HG02852 (cell line): ENCODE data around the gene KCTD13.
A peak's percentile ranks its signal among the peaks of the same experiment; 100 is the strongest.
"Not testable (repeated sequence)": the region's sequence is repeated elsewhere in the genome, so short reads cannot be mapped to it uniquely, and the experiment has no call there.

Experiments used
- ATAC-seq: cut with Tn5 transposase; IDR thresholded peaks from one replicate; pipeline ENCODE4 v1.9.1; 2021; ENCODE audit warnings: mild to moderate bottlenecking, moderate library complexity; ENCODE audit not compliant: unreplicated experiment

The KCTD13 gene

GRCh38 chr16:29925781-29926710 is at the start of gene KCTD13:
TSS of gene KCTD13 (minus strand) at chr16:29926226. CDS start at chr16:29926033, 193 bp downstream.
- peak; percentile 75 for ATAC-seq

GRCh38 chr16:29975134-29975538 is 49.1 kb upstream of the KCTD13 start:
- ATAC-seq, result no peak

GRCh38 chr16:29974291-29975133 is 48.5 kb upstream of the KCTD13 start:
- no peak for ATAC-seq

- ATAC-seq, result peak; percentile 93
Observed at GRCh38 chr16:29973384-29974246, 47.6 kb upstream of the KCTD13 start, which contains the start of gene TAOK2. TSS of gene TAOK2 (plus strand) at chr16:29973868. CDS start at chr16:29977773, 3,905 bp downstream.

- no peak for ATAC-seq
Observed at GRCh38 chr16:29972992-29973383, 47.0 kb upstream of the KCTD13 start.

GRCh38 chr16:29972500-29972899 is 46.5 kb upstream of the KCTD13 start:
- no peak for ATAC-seq

- no peak for ATAC-seq
Observed at GRCh38 chr16:29971304-29971703, 45.3 kb upstream of the KCTD13 start.

- no peak for ATAC-seq
Observed at GRCh38 chr16:29968205-29968604, 42.2 kb upstream of the KCTD13 start.

- ATAC-seq, result no peak
Observed at GRCh38 chr16:29963021-29963743, 37.2 kb upstream of the KCTD13 start.

- no peak for ATAC-seq
Observed at GRCh38 chr16:29962344-29962994, 36.4 kb upstream of the KCTD13 start.

GRCh38 chr16:29961479-29962343 is 35.7 kb upstream of the KCTD13 start, which contains the start of gene TMEM219:
TSS of gene TMEM219 (plus strand) at chr16:29962079. CDS start at chr16:29963144, 1,065 bp downstream.
- peak; percentile 78 for ATAC-seq

GRCh38 chr16:29961127-29961478 is 35.1 kb upstream of the KCTD13 start:
- no peak for ATAC-seq

- not testable (repeated sequence) for ATAC-seq
Observed at GRCh38 chr16:29959821-29960220, 33.8 kb upstream of the KCTD13 start.

GRCh38 chr16:29959293-29959692 is 33.3 kb upstream of the KCTD13 start:
- ATAC-seq, result no peak

GRCh38 chr16:29958756-29959155 is 32.7 kb upstream of the KCTD13 start:
- ATAC-seq, result no peak

- ATAC-seq, result no peak
Observed at GRCh38 chr16:29951625-29952365, 25.8 kb upstream of the KCTD13 start.

GRCh38 chr16:29950806-29951461 is 24.9 kb upstream of the KCTD13 start:
- no peak for ATAC-seq
